Nephron progenitor cell (in vitro differentiated cells): Measurements from ENCODE around the gene MYDGF.

Source experiments
- DNase-seq: peaks from one replicate; pipeline ENCODE4 v3.0.0; 2021
- H3K27ac Mint-ChIP-seq: 2 replicates; pipeline ENCODE4 v1.8.0; 2021; ENCODE audit warnings: mild to moderate bottlenecking, moderate library complexity, mixed read lengths
- H3K27me3 Mint-ChIP-seq: 2 replicates; pipeline ENCODE4 v1.8.0; 2021; ENCODE audit warnings: mild to moderate bottlenecking, low read depth, mixed read lengths; ENCODE audit not compliant: poor library complexity
- H3K36me3 Mint-ChIP-seq: 2 replicates; pipeline ENCODE4 v1.8.0; 2021; ENCODE audit warnings: low read depth, mixed read lengths
- H3K4me1 Mint-ChIP-seq: 2 replicates; pipeline ENCODE4 v1.8.0; 2021; ENCODE audit warnings: mixed read lengths
- H3K4me3 Mint-ChIP-seq: 2 replicates; pipeline ENCODE4 v1.8.0; 2021; ENCODE audit warnings: mild to moderate bottlenecking, moderate library complexity, mixed read lengths
- H3K9me3 Mint-ChIP-seq: 2 replicates; pipeline ENCODE4 v1.8.0; 2021; ENCODE audit warnings: mild to moderate bottlenecking, moderate library complexity, mixed read lengths
- CTCF ChIP-seq: fragments of 200-600 bp; sonication (generic); IDR thresholded peaks from 2 replicates; pipeline ENCODE4 v1.5.0; 2021; ENCODE audit warnings: antibody characterized with exemption

Gene MYDGF

GRCh38 chr19:4660181-4660791, 9.9 kb downstream of the MYDGF start:
- no peaks in the 10 kb centered on the region for H3K4me1 Mint-ChIP-seq

GRCh38 chr19:4657835-4658234, 12.3 kb downstream of the MYDGF start:
- H3K4me3 Mint-ChIP-seq: no peak overlapping the region
- DNase-seq: no peak
- H3K4me1 Mint-ChIP-seq: peaks cover 5% of the 10 kb centered on the region
- H3K27ac Mint-ChIP-seq: peak overlapping the region; percentile 74
- peaks cover 40% of the 10 kb centered on the region for H3K36me3 Mint-ChIP-seq
- TF ChIP-seq CTCF: no peak
- H3K27me3 Mint-ChIP-seq: peaks cover 3% of the 10 kb centered on the region
- H3K9me3 Mint-ChIP-seq: no peaks in the 10 kb centered on the region

More at GRCh38 chr19:4660181-4660791, 9.9 kb downstream of the MYDGF start:
- Mint-ChIP-seq H3K36me3 (peaks cover 30% of the 10 kb centered on the region), H3K4me3 (no peak overlapping the region), H3K9me3 (no peaks in the 10 kb centered on the region), H3K27me3 (no peaks in the 10 kb centered on the region), H3K27ac (no peak overlapping the region)
- no peak for TF ChIP-seq CTCF
- DNase-seq: no peak

- no peak for TF ChIP-seq CTCF
- Mint-ChIP-seq H3K36me3 (peaks cover 40% of the 10 kb centered on the region), H3K4me3 (no peak overlapping the region)
Observed at GRCh38 chr19:4657262-4657661, 12.9 kb downstream of the MYDGF start.

GRCh38 chr19:4656102-4656501, 14.0 kb downstream of the MYDGF start:
- no peak overlapping the region for H3K27ac Mint-ChIP-seq
- H3K27me3 Mint-ChIP-seq: peaks cover 3% of the 10 kb centered on the region
- no peak overlapping the region for H3K4me3 Mint-ChIP-seq
- H3K4me1 Mint-ChIP-seq: peaks cover 5% of the 10 kb centered on the region
- no peaks in the 10 kb centered on the region for H3K9me3 Mint-ChIP-seq
- no peak for TF ChIP-seq CTCF
- peaks cover 37% of the 10 kb centered on the region for H3K36me3 Mint-ChIP-seq
- DNase-seq: no peak

More at GRCh38 chr19:4657262-4657661, 12.9 kb downstream of the MYDGF start:
- peaks cover 5% of the 10 kb centered on the region for H3K4me1 Mint-ChIP-seq
- H3K9me3 Mint-ChIP-seq: no peaks in the 10 kb centered on the region
- H3K27me3 Mint-ChIP-seq: peaks cover 3% of the 10 kb centered on the region
- H3K27ac Mint-ChIP-seq: no peak overlapping the region
- DNase-seq: no peak

GRCh38 chr19:4654437-4655361, 15.4 kb downstream of the MYDGF start:
- DNase-seq: no peak
- no peak overlapping the region for H3K4me3 Mint-ChIP-seq
- no peaks in the 10 kb centered on the region for H3K9me3 Mint-ChIP-seq
- TF ChIP-seq CTCF: no peak
- peaks cover 3% of the 10 kb centered on the region for H3K27me3 Mint-ChIP-seq
- peaks cover 5% of the 10 kb centered on the region for H3K4me1 Mint-ChIP-seq
- peak overlapping the region; percentile 26 for H3K27ac Mint-ChIP-seq
- H3K36me3 Mint-ChIP-seq: peaks cover 23% of the 10 kb centered on the region
